Bone marrow (tissue), 2 donors: ENCODE data around the gene USP35.
A peak's percentile ranks its signal among the peaks of the same experiment; 100 is the strongest.
"Not testable (repeated sequence)": the region's sequence is repeated elsewhere in the genome, so short reads cannot be mapped to it uniquely, and the experiment has no call there.

Source experiments
- DNase-seq, 2 donors: peaks; one replicate each; lab custom pipeline; 2025; lab: John Stamatoyannopoulos, UW

USP35 gene

DNA sequence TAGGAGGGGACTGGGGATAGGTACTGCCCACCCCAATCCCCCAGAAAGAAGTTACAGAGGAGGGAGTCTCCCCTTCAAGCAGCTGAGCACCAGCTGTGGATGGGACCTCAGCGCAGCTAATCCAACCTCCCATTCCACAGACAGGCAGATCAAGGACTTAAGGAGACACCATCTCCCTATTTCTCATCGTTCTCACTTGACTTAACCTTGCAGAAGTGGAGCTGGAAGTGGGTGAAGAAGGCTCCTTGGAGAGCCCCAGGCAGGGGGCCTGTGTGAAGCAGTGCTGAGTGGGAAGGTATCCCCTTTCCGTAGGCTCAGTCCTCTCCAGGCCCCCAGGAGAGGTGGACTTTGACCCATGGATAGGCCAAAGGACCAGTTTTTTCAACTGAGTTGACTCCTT is 27.3 kb downstream of the USP35 start:
- no peak for DNase-seq

DNA sequence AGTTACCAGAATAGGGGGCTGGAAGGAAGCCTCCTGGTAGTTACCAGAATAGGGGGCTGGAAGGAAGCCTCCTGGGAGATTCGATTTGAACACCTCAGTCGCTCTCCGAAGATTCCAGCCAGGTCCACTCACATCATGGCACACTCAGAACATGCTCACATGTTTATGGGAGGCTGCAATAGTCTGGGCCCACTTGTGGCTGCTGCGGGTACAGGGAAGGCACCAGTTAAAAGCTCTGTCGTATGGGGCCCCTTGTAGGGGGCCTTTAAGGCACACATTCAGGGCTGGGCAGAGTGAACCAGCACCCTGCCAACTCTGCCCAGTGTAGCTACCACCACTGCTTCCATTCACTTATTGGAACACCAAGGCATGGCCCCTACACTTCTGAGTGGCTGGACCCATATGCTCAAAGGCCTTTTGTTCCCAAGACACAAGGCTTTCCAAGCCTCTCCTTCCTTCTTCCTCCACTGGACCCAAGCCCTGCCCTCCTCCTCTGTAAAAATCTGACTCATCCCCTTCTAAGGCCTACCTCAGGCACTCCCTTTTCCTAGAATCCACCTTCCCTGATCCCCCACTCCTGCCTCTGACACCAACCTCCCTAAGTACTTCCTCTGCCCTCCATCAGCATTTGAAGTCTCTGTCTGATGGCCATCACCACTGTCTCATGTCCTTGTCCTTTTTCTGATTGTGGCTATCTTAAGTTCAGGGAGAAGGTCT is 28.0 kb downstream of the USP35 start:
- DNase-seq, result no peak

DNA sequence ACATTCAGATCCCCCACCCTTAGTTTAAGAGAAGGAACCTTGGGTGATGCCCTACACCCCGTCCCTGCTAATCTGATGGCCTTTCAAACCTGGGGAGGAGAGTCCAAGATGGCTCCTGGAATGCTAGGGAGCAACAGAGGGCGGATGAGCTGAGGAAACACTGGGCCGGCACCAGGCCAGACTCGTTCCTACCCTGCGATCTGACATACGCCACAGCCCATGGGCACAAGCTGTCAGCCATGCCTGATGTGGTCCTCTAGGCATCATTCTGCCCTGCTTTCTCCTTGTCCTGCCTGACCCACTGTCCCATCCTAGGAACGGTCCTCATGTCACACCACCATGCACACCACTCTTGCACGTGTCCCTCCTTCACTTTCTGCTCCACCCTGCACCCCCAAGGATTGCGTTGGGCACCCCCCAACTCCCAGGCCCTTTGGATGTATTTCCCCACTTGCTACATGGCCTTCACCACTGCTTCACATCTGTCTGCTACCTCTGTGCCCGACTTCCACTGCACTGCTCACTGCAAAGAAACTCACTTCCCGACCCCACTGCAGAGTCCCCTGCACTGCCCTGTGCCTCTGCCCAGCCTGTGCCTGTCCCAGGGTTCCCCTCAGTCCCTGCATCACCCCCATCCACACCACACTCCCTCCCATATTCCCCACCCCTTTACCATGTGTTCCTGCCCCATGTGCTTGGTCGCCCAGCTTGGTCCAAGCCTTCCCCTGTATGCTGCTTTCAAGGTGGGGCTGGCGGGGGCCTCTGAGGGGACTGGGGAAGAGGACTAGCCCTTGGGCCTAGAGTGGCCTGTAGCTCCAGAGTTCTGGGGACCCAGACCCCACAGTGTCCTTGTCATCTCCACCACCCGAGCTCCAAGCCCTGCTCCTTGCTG is 29.2 kb downstream of the USP35 start:
- DNase-seq, result no peak

DNA sequence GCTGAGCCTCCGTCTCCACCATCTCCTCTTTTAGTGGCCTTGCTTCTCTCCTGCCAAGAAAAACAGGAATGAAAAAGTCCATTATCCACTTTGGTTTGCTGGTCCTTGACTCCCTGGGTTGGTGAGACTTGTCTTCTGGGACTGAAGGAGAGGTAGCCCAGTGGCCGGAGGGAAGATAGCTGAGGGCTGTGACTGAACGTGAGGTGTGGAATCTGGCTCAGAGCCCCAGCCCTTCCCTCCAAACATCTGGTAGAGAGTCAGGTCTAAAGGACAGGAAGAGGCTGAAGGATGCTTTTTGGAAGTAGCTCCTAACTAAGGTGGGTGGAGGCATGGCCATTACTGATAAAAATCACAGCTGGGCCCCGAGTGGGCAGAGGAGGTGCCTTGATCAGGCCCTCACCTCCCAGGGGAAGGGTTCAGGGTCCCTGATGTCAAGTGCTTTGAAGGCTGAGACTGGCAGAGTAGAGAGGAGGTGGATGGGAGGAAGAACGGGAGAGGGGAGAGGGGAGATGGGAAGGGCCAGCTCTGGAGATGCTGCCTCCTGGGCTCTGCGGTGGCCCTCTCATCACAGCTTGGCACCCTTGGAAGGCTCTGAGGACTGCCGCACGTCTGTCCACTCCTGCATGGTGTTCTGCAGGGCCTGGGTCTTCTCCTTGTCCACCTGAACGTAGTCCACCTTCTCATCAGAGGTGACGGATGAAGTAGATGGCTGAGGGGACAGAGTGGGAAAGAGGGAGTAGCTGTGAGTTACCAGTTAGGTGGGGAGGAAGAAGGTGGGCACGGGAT is 30.2 kb downstream of the USP35 start:
- DNase-seq, result no peak

DNA sequence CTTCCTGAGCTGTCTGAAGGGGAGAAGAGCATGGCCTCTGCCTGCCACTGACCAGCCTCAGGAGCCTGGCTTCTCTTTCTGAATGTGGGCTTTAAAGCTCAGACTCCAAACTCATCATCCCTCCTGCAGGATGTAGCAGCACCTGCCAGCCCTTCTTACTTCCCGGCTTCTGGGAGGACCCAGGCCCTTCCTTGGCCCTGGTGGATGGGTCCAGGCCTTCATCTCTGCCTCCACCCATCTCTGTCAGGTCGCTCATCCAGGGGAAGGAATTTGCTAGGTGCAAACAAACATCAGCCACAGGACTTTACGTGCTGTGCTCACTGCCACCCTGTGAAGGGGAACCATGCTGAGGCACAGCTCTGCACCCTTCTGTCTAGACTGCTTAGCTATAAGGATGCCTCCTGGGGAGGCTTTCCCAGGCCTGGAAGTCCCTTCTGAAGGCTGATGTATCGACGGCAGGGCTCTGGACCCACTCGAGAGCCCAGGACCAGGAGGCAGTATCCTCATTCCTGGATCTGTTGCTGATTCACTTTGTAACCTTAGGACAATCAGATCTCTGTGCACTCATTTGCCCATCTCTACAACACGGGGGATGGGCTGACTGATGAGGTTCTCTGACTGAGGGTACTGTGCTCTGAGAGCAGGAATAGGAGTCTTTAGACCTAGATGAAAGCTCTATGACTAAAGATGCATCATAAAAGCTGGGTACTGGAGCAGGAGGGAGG is 30.9 kb downstream of the USP35 start:
- no peak for DNase-seq

- DNase-seq, result no peak
Measured at GRCh38 chr11:78220218-78221157, 31.8 kb downstream of the USP35 start.

DNA sequence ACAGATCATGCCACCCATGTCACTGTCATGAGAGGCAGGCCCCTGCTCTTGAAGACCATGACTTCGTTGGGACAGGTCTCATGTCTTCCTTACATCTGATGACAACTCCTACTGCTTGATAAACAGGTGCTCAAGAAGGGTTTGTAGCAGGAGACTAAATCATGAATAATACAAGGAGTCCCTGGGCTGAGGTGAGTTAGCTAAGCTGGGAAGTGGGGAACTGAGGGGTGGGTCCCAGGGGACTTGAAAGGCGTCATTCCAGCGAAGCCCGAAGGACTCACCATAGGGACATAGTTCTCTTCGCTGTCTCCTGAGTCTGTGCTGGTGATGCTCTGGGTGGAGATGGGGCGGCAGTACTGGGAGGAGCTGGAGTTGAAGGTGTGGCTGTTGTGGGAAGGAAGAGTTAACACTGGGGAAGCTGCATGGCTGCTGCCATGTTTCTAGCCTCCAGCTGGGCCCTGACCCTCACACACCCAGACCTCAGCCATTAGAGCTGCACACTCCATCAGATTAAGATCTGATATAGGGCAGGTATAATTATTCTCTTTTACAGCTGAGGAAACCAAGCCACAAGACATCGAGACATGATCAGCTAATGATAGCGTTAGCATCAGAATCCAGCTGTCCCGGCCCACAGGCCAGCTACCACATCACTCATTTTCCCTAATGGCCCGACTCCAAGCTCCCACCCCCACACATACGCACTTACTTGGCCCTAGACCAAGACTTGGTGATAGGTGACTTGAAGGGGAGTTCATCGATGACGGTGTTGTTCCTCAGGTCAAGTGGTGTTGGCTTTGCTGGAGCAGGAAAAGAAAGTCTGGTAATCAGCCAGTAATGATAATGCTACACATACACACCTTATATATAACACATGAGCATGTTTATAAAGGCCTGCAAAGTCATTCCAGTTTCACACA is 32.9 kb downstream of the USP35 start:
- DNase-seq, result no peak

DNA sequence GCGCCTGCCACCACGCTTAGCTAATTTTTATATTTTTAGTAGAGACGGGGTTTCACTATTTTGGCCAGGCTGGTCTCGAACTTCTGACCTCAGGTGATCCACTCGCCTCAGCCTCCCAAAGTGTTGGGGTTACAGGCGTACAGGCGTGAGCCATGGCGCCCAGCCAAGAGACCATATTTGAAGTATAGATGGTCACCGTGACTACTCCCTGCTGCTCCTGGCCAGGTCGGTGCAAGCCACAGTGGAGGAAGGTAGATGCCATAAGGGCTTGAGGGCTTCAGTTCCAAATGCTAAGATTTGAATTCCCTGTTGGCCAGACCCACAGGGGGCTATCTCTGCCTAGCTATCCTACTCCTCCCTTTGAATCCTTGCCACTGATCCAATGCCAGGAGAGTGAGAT is 34.0 kb downstream of the USP35 start:
- not testable (repeated sequence) for DNase-seq

GRCh38 chr11:78223320-78223954 is 34.7 kb downstream of the USP35 start:
- DNase-seq, result no peak

- DNase-seq, result no peak
Measured at GRCh38 chr11:78224506-78224905, 35.8 kb downstream of the USP35 start.

GRCh38 chr11:78224906-78225420 is 36.2 kb downstream of the USP35 start:
- no peak for DNase-seq

DNA sequence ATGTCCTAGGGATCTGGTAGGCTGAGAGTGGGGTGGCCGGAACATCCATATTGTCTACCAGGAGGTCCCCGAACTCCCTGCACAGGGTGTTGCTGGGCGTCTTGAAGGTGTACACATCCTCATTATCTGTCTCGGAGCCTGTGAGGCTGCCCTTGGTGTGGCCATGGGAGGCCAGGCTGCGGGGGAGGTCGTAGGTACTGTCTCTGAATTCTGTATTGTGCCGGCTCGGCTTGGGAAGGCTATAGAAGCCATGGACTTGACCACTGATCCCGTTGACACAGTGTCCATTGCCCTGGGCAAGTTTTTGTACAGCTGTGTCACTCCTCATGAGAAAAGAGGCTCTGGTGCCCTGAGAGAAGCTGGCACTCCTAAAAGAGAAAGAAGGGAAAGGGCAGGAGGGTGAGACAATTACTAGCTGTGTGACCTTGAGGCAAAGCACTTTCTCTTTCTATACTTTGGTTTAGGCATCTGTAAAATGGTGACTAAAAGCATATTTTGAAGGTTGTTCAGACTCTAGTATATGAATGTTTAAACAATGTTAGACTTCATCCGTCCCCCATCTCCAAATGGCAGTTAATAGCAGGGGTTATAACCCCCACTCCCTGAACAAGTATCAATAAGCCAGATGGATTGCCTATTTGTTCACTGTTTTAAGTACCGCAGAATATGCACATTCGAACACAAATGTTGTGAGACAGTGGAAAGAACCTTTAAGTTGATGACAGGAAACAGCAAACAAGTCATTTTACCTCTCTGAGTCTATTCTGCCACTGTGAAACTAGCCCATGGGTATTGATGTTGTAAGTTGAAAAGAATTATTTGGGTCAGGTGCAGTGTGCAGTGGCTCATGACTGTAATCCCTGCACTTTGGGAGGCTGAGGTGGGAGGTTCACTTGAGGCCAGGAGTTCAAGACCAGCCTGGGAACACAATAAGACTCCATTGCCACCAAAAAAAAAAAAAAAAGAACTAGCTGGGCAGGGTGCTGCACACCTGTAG is 38.3 kb downstream of the USP35 start:
- DNase-seq, result no peak

- DNase-seq, result no peak
Measured at GRCh38 chr11:78227921-78228320, 39.2 kb downstream of the USP35 start.

DNA sequence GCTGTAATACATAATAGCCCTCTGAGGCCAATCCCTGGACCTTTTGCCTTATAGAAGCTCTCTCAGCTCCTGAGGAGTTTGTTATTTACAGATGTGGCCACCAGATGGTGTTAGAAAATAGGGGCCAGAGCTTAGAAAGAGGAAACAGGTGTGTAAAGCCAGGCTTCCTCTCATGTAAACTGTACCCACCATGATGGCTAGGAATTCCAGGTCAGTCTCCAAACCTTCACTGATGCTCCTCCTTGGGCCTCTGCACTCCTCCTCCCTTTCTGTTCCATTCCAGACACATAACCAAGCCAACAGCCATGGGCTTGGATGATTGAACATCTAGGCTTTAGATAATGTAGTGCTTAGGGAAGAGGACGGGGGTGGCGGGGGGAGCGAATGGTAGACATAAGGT is 39.7 kb downstream of the USP35 start:
- DNase-seq, result peak in 1 of 2 donors; percentile 70

DNA sequence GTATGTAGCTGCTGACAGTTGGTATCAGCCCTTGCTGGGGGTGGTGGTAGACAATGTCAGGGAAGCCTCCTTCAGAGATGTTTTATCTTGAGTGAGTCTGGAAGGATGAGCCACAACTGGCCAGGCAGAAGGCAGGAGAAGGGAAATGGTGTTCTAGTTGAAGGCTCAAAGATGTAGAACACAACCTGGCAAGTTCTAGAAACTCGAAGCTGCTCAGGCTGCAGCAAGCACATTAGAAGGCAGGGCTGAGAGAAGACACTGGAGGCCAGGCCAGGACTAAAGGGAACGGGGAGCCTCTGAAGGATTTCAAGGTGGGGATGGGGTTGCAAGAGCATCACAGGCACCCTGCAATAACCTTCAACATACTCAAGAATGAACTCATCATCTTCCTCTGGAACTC is 40.4 kb downstream of the USP35 start:
- DNase-seq, result no peak

GRCh38 chr11:78230161-78230877 is 41.6 kb downstream of the USP35 start:
- DNase-seq, result no peak

DNA sequence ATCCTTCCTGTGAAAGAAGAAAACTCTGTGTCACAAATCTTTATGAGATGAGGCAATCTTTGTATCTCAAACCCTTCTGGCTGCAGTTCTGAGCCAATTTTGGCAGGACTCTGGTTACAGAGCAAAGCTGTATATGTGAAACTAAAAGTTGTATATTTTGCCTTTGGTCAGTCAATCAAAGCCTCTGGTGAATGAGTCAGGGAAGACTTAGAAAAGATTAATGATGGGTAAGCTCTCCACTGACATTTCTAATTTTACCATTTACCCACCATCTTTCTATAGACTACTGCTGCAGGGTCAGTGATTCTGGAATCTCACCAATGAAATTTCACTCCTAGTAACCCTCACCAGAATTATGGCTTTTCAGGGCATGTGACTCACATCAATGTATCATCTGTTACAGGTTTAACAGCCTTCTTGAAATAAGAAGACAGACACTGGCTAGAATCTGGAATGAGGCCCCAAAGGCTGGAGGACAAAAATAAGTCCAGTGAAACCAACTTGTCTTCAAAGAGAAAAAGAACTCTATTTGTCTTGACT is 43.3 kb downstream of the USP35 start:
- DNase-seq, result no peak
